Gastrocnemius medialis (tissue), 4 donors: ENCODE data around the gene TMEM181. TPM values are rescaled to one million over a fixed set of nuclear protein-coding genes. Genes with fewer than 3 reads are reported as not detected.

ENCODE experiments used
- ATAC-seq, 2 donors: fragments of 150-250 bp; one replicate each; pipeline ENCODE4 v1.9.1; 2016
- DNase-seq, 2 donors: peaks; one replicate each; pipeline ENCODE4 v3.0.0-alpha.2; 2019
- H3K27ac ChIP-seq, 4 donors: fragments of 200-600 bp; sonication (generic); 1 replicate in 1 of 4; 2 replicates in 3 of 4; pipeline ENCODE4 v1.5.1; 2016 to 2018; ENCODE audit warnings: mild to moderate bottlenecking in 2 of 4, moderate library complexity in 1 of 4
- H3K27me3 ChIP-seq, 3 donors: fragments of 200-600 bp; sonication (generic) in 2 of 3; 1 replicate in 1 of 3; 2 replicates in 2 of 3; pipeline versions ENCODE4 v1.5.1 to v1.6.0; 2016 to 2019; ENCODE audit warnings: mild to moderate bottlenecking in 1 of 3, moderate library complexity in 1 of 3
- H3K36me3 ChIP-seq, 2 donors: fragments of 200-600 bp; sonication (generic) in 1 of 2; one replicate each; pipeline ENCODE4 v1.5.1; 2017 to 2018
- H3K4me1 ChIP-seq, 2 donors: fragments of 200-600 bp; sonication (generic) in 1 of 2; one replicate each; pipeline ENCODE4 v1.5.1; 2016 to 2017; ENCODE audit warnings: mild to moderate bottlenecking in 2 of 2
- H3K4me3 ChIP-seq, 4 donors: fragments of 200-600 bp; sonication (generic) in 3 of 4; 1 replicate in 1 of 4; 2 replicates in 3 of 4; pipeline ENCODE4 v1.5.1; 2016 to 2019; ENCODE audit warnings: mild to moderate bottlenecking in 2 of 4
- H3K9me3 ChIP-seq, 3 donors: fragments of 200-600 bp; sonication (generic) in 2 of 3; 1 replicate in 1 of 3; 2 replicates in 2 of 3; pipeline ENCODE4 v1.5.1; 2016 to 2019
- CTCF ChIP-seq, 5 experiments: fragments of 450-650 bp in 3 of 5; fragments of 200-600 bp in 2 of 5; sonication (generic) in 2 of 5; IDR thresholded peaks in 4 of 5; conservative IDR thresholded peaks in 1 of 5; 1 replicate in 4 of 5; 2 replicates in 1 of 5; pipeline ENCODE4 v1.5.1; 2016 to 2019; ENCODE audit warnings: antibody characterized with exemption in 5 of 5, mild to moderate bottlenecking in 3 of 5, moderate library complexity in 3 of 5
- POLR2A ChIP-seq, 2 donors: fragments of 450-650 bp; IDR thresholded peaks; one replicate each; pipeline ENCODE4 v1.6.1; 2017; ENCODE audit warnings: antibody characterized with exemption in 2 of 2, mild to moderate bottlenecking in 2 of 2, moderate library complexity in 2 of 2
- in situ Hi-C, 4 donors: fragments of 200-750 bp; cut with MboI; loops; one replicate each; pipeline versions ENCODE4 v1.15.0 to v1.8.0; 2017; ENCODE audit warnings: low sequenced_read_pairs in 4 of 4
- intact Hi-C: fragments of 100-400 bp; cut with DNase I; formaldehyde crosslinking; loops from one replicate; pipeline ENCODE4 v1.15.1; 2023; ENCODE audit warnings: low total_unique reads
- total RNA-seq, 4 donors: library from RNA; depleted of rRNA; stranded (reverse); fragments of >200 nt; gene quantifications; one replicate each; pipeline versions ENCODE4 v1.1.0 to v1.2.3, GENCODE V29; 2016

Gene TMEM181
- total RNA-seq, 4 donors from 2014 or later = 12.1 to 17.9 (median 12.9) TPM

GRCh38 chr6:158545043-158545966 lies 14.6 kb upstream of the TMEM181 start:
- DNase-seq = no peak
- H3K36me3 ChIP-seq = no peaks in the 10 kb centered on the region

GRCh38 chr6:158548418-158549161 lies 11.3 kb upstream of the TMEM181 start:
- H3K4me3 ChIP-seq = no peak overlapping the region
- H3K36me3 ChIP-seq = no peaks in the 10 kb centered on the region
- no peak overlapping the region for H3K27ac ChIP-seq
- no peak for TF ChIP-seq POLR2A (IDR thresholded peaks at IDR 0.05)
- TF ChIP-seq CTCF (IDR thresholded peaks at IDR 0.05 in 4 of 5, conservative IDR thresholded peaks at IDR 0.05 in 1 of 5) = no peak
- intact Hi-C loops (no loop called here), in situ Hi-C loops (no loop called here)
- no peaks in the 10 kb centered on the region for H3K9me3 ChIP-seq
- no peaks in the 10 kb centered on the region for H3K4me1 ChIP-seq
- ATAC-seq = no peak
- H3K27me3 ChIP-seq = no peaks in the 10 kb centered on the region
- no peak for DNase-seq

More at GRCh38 chr6:158545043-158545966, 14.6 kb upstream of the TMEM181 start:
- in situ Hi-C loops (no loop called here), intact Hi-C loops (no loop called here)
- H3K9me3 ChIP-seq = no peaks in the 10 kb centered on the region
- H3K27me3 ChIP-seq = no peaks in the 10 kb centered on the region
- ATAC-seq = no peak
- TF ChIP-seq CTCF (IDR thresholded peaks at IDR 0.05 in 4 of 5, conservative IDR thresholded peaks at IDR 0.05 in 1 of 5) (no peak), POLR2A (IDR thresholded peaks at IDR 0.05) (no peak)
- no peak overlapping the region for H3K27ac ChIP-seq
- H3K4me1 ChIP-seq = no peaks in the 10 kb centered on the region
- no peak overlapping the region for H3K4me3 ChIP-seq

- in situ Hi-C loops (no loop called here), intact Hi-C loops (no loop called here)
- DNase-seq (no peak), ATAC-seq (no peak)
- no peak for TF ChIP-seq CTCF (IDR thresholded peaks at IDR 0.05 in 4 of 5, conservative IDR thresholded peaks at IDR 0.05 in 1 of 5)
- no peak for TF ChIP-seq POLR2A (IDR thresholded peaks at IDR 0.05)
- peaks cover 0 to 4% of the 10 kb centered on the region in 2 donors for H3K4me1 ChIP-seq
- H3K27me3 ChIP-seq = no peaks in the 10 kb centered on the region
- no peaks in the 10 kb centered on the region for H3K36me3 ChIP-seq
- H3K4me3 ChIP-seq = no peak overlapping the region
- no peak overlapping the region for H3K27ac ChIP-seq
- no peaks in the 10 kb centered on the region for H3K9me3 ChIP-seq
These were observed 7.7 kb upstream of the TMEM181 start for GRCh38 chr6:158552055-158552795.

GRCh38 chr6:158552796-158553138 lies 7.1 kb upstream of the TMEM181 start:
- Histone ChIP-seq H3K4me3 (no peak overlapping the region), H3K27me3 (no peaks in the 10 kb centered on the region), H3K4me1 (peaks cover 0 to 4% of the 10 kb centered on the region in 2 donors), H3K9me3 (no peaks in the 10 kb centered on the region), H3K36me3 (no peaks in the 10 kb centered on the region), H3K27ac (no peak overlapping the region)
- DNase-seq = no peak
- no peak for ATAC-seq
- intact Hi-C loops = no loop called here
- TF ChIP-seq POLR2A (IDR thresholded peaks at IDR 0.05) = no peak
- TF ChIP-seq CTCF (IDR thresholded peaks at IDR 0.05 in 4 of 5, conservative IDR thresholded peaks at IDR 0.05 in 1 of 5) = no peak
- in situ Hi-C loops = no loop called here
